ENCODE results near the gene ITGB2. TPM values are rescaled to one million over a fixed set of nuclear protein-coding genes. Genes with fewer than 3 reads are reported as not detected.
A peak's percentile ranks its signal among the peaks of the same experiment; 100 is the strongest.

ITGB2 gene
- total RNA-seq, 1 donor from 2014 or later = 18.6 TPM

- peaks cover 21% of the 10 kb centered on the region for H3K36me3 ChIP-seq
- peak overlapping the region; percentile 14 for H3K4me3 ChIP-seq
- DNase-seq = peak; percentile 75
- H3K27ac ChIP-seq (replicated peaks) = peak overlapping the region; percentile 73
- no peak for TF ChIP-seq CTCF (IDR thresholded peaks at IDR 0.05; ENCODE audit: borderline replicate concordance)
- no peaks in the 10 kb centered on the region for H3K9me3 ChIP-seq (replicated peaks)
- no peaks in the 10 kb centered on the region for H3K27me3 ChIP-seq (ENCODE audit: low read depth)
- intact Hi-C loops (cut with micrococcal nuclease) = no loop called here
- H3K4me1 ChIP-seq = peaks cover 89% of the 10 kb centered on the region
Measured at GRCh38 chr21:44966135-44967081, 45.7 kb upstream of the ITGB2 start.

GRCh38 chr21:44965251-44966022 is 44.7 kb upstream of the ITGB2 start:
- Histone ChIP-seq H3K36me3 (peaks cover 22% of the 10 kb centered on the region), H3K9me3 (replicated peaks) (no peaks in the 10 kb centered on the region), H3K27ac (replicated peaks) (peak overlapping the region; percentile 73), H3K27me3 (ENCODE audit: low read depth) (no peaks in the 10 kb centered on the region), H3K4me3 (no peak overlapping the region), H3K4me1 (peaks cover 92% of the 10 kb centered on the region)
- no peak for TF ChIP-seq CTCF (IDR thresholded peaks at IDR 0.05; ENCODE audit: borderline replicate concordance)
- no peak for DNase-seq
- intact Hi-C loops (cut with micrococcal nuclease) = no loop called here

GRCh38 chr21:44964381-44964780 is 43.7 kb upstream of the ITGB2 start:
- H3K4me3 ChIP-seq = no peak overlapping the region
- no peak for TF ChIP-seq CTCF (IDR thresholded peaks at IDR 0.05; ENCODE audit: borderline replicate concordance)
- H3K4me1 ChIP-seq = peaks cover 92% of the 10 kb centered on the region
- H3K9me3 ChIP-seq (replicated peaks) = no peaks in the 10 kb centered on the region
- intact Hi-C loops (cut with micrococcal nuclease) = no loop called here
- H3K27ac ChIP-seq (replicated peaks) = no peak overlapping the region
- H3K27me3 ChIP-seq (ENCODE audit: low read depth) = no peaks in the 10 kb centered on the region
- peaks cover 17% of the 10 kb centered on the region for H3K36me3 ChIP-seq
- DNase-seq = no peak

GRCh38 chr21:44962403-44962966 is 41.8 kb upstream of the ITGB2 start:
- H3K9me3 ChIP-seq (replicated peaks) = no peaks in the 10 kb centered on the region
- H3K27ac ChIP-seq (replicated peaks) = peak overlapping the region; percentile 89
- DNase-seq = no peak
- no peaks in the 10 kb centered on the region for H3K27me3 ChIP-seq (ENCODE audit: low read depth)
- peaks cover 10% of the 10 kb centered on the region for H3K36me3 ChIP-seq
- no peak for TF ChIP-seq CTCF (IDR thresholded peaks at IDR 0.05; ENCODE audit: borderline replicate concordance)
- intact Hi-C loops (cut with micrococcal nuclease) = no loop called here
- peaks cover 93% of the 10 kb centered on the region for H3K4me1 ChIP-seq
- no peak overlapping the region for H3K4me3 ChIP-seq

Measured in left ventricle myocardium inferior (tissue), 1 donor.